SK-N-SH (cell line): ENCODE results near the gene UPP2. TPM values are rescaled to one million over a fixed set of nuclear protein-coding genes. Genes with fewer than 3 reads are reported as not detected.

Source experiments
- CTCF ChIA-PET: fragments of 300-600, 350-600 bp; formaldehyde crosslinking; extraction: SDS; loops from one replicate; lab custom pipeline; 2021; lab: Yijun Ruan, JAX
- POLR2A ChIA-PET: fragments of 350-600 bp; sonication (Branson Sonifier 250); formaldehyde crosslinking; extraction: SDS; loops from one replicate; lab custom pipeline; 2020; ENCODE audit warnings: antibody characterized with exemption, inconsistent platforms; lab: Yijun Ruan, JAX
- DNase-seq: peaks from one replicate; pipeline ENCODE4 v3.0.0; 2012
- H2AFZ ChIP-seq: fragments of 200-600 bp; sonication (generic); 2 replicates; pipeline ENCODE4 v1.8.1; 2016; ENCODE audit warnings: antibody characterized with exemption, mild to moderate bottlenecking, low read depth
- H3F3A ChIP-seq: fragments of 200-600 bp; sonication (generic); replicated peaks from 2 replicates; pipeline ENCODE3; 2016; ENCODE audit warnings: antibody characterized with exemption, mild to moderate bottlenecking; ENCODE audit not compliant: insufficient read depth
- H3K27ac ChIP-seq, 2 experiments: fragments of 200-500 bp in 1 of 2; fragments of 200-600 bp in 1 of 2; sonication (Bioruptor generic) in 1 of 2; sonication (generic), shearing (Covaris generic) in 1 of 2; 2 replicates each; pipeline versions ENCODE4 v1.5.1 to v1.6.1; 2014 to 2016; ENCODE audit warnings: low read depth in 2 of 2, inconsistent platforms in 1 of 2, low read length in 1 of 2, mild to moderate bottlenecking in 1 of 2, mixed read lengths in 1 of 2
- H3K27me3 ChIP-seq: fragments of 200-600 bp; sonication (generic), shearing (Covaris generic); 2 replicates; pipeline ENCODE4 v1.6.1; 2016; ENCODE audit warnings: mixed run types; ENCODE audit not compliant: insufficient read depth
- H3K36me3 ChIP-seq, 2 experiments: fragments of 200-500 bp in 1 of 2; fragments of 200-600 bp in 1 of 2; sonication (Bioruptor generic) in 1 of 2; sonication (generic) in 1 of 2; replicated peaks in 1 of 2; 2 replicates each; pipeline versions ENCODE3 to v1.5.1; 2014 to 2016; ENCODE audit warnings: low read length in 1 of 2, mild to moderate bottlenecking in 1 of 2; ENCODE audit not compliant: insufficient read depth in 2 of 2, control insufficient read depth in 1 of 2
- H3K4me1 ChIP-seq, 2 experiments: fragments of 200-500 bp in 1 of 2; fragments of 200-600 bp in 1 of 2; sonication (Bioruptor generic) in 1 of 2; sonication (generic), shearing (Covaris generic) in 1 of 2; 2 replicates each; pipeline versions ENCODE4 v1.5.1 to v1.6.1; 2014 to 2016; ENCODE audit warnings: low read depth in 1 of 2, low read length in 1 of 2, mixed run types in 1 of 2; ENCODE audit not compliant: insufficient read depth in 2 of 2, control insufficient read depth in 1 of 2
- H3K4me2 ChIP-seq: fragments of 200-600 bp; sonication (generic), shearing (Covaris generic); 2 replicates; pipeline ENCODE4 v1.6.1; 2017; ENCODE audit warnings: mixed run types
- H3K4me3 ChIP-seq, 2 experiments: fragments of 200-500 bp in 1 of 2; fragments of 200-600 bp in 1 of 2; sonication (Bioruptor generic) in 1 of 2; sonication (generic), shearing (Covaris generic) in 1 of 2; 2 replicates each; pipeline versions ENCODE4 v1.5.1 to v1.8.1; 2014 to 2016; ENCODE audit warnings: low read depth in 2 of 2, inconsistent platforms in 1 of 2, low read length in 1 of 2, mild to moderate bottlenecking in 1 of 2, mixed read lengths in 1 of 2, moderate library complexity in 1 of 2
- H3K79me2 ChIP-seq: fragments of 200-600 bp; sonication (generic); 2 replicates; pipeline ENCODE4 v1.8.1; 2017; ENCODE audit warnings: mild to moderate bottlenecking; ENCODE audit not compliant: insufficient read depth
- H3K9ac ChIP-seq: fragments of 200-600 bp; sonication (generic); 2 replicates; pipeline ENCODE4 v1.6.1; 2017; ENCODE audit warnings: mixed run types
- H3K9me2 ChIP-seq: fragments of 200-600 bp; sonication (generic); 2 replicates; pipeline ENCODE4 v1.6.1; 2017; ENCODE audit warnings: mixed run types
- H3K9me3 ChIP-seq: fragments of 200-600 bp; sonication (generic); 2 replicates; pipeline ENCODE4 v1.6.1; 2017; ENCODE audit warnings: mixed run types, mild to moderate bottlenecking, moderate library complexity
- H4K20me1 ChIP-seq: fragments of 200-600 bp; sonication (generic); 2 replicates; pipeline ENCODE4 v1.6.1; 2017; ENCODE audit warnings: mild to moderate bottlenecking, mixed run types; ENCODE audit not compliant: insufficient read depth
- ELF1 ChIP-seq: IDR thresholded peaks from 2 replicates; pipeline ENCODE4 v1.4.0; 2012
- EZH2phosphoT487 ChIP-seq: fragments of 200-600 bp; sonication (generic); IDR thresholded peaks from 2 replicates; pipeline ENCODE4 v1.6.1; 2017; ENCODE audit warnings: low read depth, mixed run types, mild to moderate bottlenecking, antibody characterized with exemption, moderate library complexity, borderline replicate concordance
- GABPA ChIP-seq: IDR thresholded peaks from 2 replicates; pipeline ENCODE4 v1.4.0; 2012; ENCODE audit warnings: low read depth, mild to moderate bottlenecking
- MAX ChIP-seq: IDR thresholded peaks from 2 replicates; pipeline ENCODE4 v1.4.0; 2012; ENCODE audit warnings: low read depth
- RXRA ChIP-seq: IDR thresholded peaks from 2 replicates; pipeline ENCODE4 v1.4.0; 2012; ENCODE audit warnings: low read depth, mild to moderate bottlenecking, borderline replicate concordance
- YY1 ChIP-seq: IDR thresholded peaks from 2 replicates; pipeline ENCODE4 v1.4.0; 2012; ENCODE audit warnings: low read depth, mild to moderate bottlenecking
- WGBS: methylation state at CpG from one replicate; pipeline ENCODE4 v1.1.6; 2017; ENCODE audit warnings: low lambda C conversion rate; 5-methylcytosine and 5-hydroxymethylcytosine counted together
- polyA plus RNA-seq, 3 experiments: library from polyadenylated mRNA; depleted of rRNA; stranded (reverse); fragments of >200 nt; gene quantifications; 2 replicates each; pipeline ENCODE4 v1.2.3, GENCODE V29; 2012
- TF ChIP-seq, protein P1 (sequence below): IDR thresholded peaks from 2 replicates; pipeline ENCODE4 v1.4.0; 2012; ENCODE audit warnings: low read depth, borderline replicate concordance
- TF ChIP-seq, protein P2 (sequence below): IDR thresholded peaks from 2 replicates; pipeline ENCODE4 v1.4.0; 2012; ENCODE audit warnings: low read depth, borderline replicate concordance

Gene UPP2
- polyA plus RNA-seq, 1 of the 3 experiments (the other 2 are of a cell fraction), result not detected

DNA sequence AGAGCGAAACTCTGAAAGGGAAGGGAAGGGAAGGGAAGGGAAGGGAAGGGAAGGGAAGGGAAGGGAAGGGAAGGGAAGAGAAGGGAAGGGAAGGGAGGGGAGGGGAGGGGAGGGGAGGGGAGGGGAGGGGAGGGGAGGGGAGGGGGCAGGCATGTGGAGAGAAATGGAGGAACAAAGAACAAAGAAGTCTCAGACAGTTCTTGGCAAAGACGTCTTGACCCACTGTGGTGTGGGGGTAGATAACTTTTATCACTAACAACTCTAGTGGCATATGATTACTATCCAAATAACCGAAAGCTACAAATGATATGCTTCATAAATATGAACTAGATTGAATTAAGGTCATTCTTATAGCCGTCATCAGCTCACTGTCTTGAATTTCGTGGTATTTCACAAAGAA lies 3.2 kb downstream of the UPP2 start:
- WGBS, result 52% methylated on average over 5 of the region's 5 CpGs
- TF ChIP-seq RXRA (no peak), ELF1 (no peak)
- TF ChIP-seq, protein P1, sequence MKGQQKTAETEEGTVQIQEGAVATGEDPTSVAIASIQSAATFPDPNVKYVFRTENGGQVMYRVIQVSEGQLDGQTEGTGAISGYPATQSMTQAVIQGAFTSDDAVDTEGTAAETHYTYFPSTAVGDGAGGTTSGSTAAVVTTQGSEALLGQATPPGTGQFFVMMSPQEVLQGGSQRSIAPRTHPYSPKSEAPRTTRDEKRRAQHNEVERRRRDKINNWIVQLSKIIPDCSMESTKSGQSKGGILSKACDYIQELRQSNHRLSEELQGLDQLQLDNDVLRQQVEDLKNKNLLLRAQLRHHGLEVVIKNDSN, result no peak

GRCh38 chr2:158112992-158113391 lies 11.3 kb downstream of the UPP2 start:
- no peak for DNase-seq
- no peak overlapping the region for H3K27ac ChIP-seq
- H2AFZ ChIP-seq, result no peak overlapping the region
- no peaks in the 10 kb centered on the region for H3K27me3 ChIP-seq
- ChIA-PET CTCF (interaction anchor here (1.0 kb wide), 1 partner anchor 10 kb away, joined by 3 read pairs; no protein-coding TSS in a partner anchor), POLR2A (no interaction called here)
- no peaks in the 10 kb centered on the region for H4K20me1 ChIP-seq
- H3K4me3 ChIP-seq, result no peak overlapping the region
- WGBS, result 44% methylated on average over 4 of the region's 4 CpGs
- H3K9ac ChIP-seq, result no peak overlapping the region
- H3K9me2 ChIP-seq, result no peaks in the 10 kb centered on the region
- H3K36me3 ChIP-seq, result no peaks in the 10 kb centered on the region
- H3K4me2 ChIP-seq, result no peak overlapping the region
- H3K79me2 ChIP-seq, result no peaks in the 10 kb centered on the region
- H3K9me3 ChIP-seq, result no peaks in the 10 kb centered on the region
- H3F3A ChIP-seq, result no peaks in the 10 kb centered on the region
- no peak for TF ChIP-seq EZH2phosphoT487
- TF ChIP-seq MAX, result no peak
- TF ChIP-seq YY1, result no peak
- TF ChIP-seq, protein P2, sequence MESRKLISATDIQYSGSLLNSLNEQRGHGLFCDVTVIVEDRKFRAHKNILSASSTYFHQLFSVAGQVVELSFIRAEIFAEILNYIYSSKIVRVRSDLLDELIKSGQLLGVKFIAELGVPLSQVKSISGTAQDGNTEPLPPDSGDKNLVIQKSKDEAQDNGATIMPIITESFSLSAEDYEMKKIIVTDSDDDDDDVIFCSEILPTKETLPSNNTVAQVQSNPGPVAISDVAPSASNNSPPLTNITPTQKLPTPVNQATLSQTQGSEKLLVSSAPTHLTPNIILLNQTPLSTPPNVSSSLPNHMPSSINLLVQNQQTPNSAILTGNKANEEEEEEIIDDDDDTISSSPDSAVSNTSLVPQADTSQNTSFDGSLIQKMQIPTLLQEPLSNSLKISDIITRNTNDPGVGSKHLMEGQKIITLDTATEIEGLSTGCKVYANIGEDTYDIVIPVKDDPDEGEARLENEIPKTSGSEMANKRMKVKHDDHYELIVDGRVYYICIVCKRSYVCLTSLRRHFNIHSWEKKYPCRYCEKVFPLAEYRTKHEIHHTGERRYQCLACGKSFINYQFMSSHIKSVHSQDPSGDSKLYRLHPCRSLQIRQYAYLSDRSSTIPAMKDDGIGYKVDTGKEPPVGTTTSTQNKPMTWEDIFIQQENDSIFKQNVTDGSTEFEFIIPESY, result no peak
- TF ChIP-seq RXRA, result no peak
- TF ChIP-seq GABPA, result no peak
- no peaks in the 10 kb centered on the region for H3K4me1 ChIP-seq

More for the DNA sequence above, 3.2 kb downstream of the UPP2 start:
- H3K9ac ChIP-seq, result no peak overlapping the region
- no peak overlapping the region for H3K4me3 ChIP-seq
- POLR2A ChIA-PET, result no interaction called here
- no peak overlapping the region for H3K4me2 ChIP-seq
- H2AFZ ChIP-seq, result no peak overlapping the region
- H4K20me1 ChIP-seq, result no peaks in the 10 kb centered on the region
- no peaks in the 10 kb centered on the region for H3K4me1 ChIP-seq
- no peaks in the 10 kb centered on the region for H3K9me3 ChIP-seq
- no peak for DNase-seq
- H3K79me2 ChIP-seq, result no peaks in the 10 kb centered on the region
- H3F3A ChIP-seq, result no peaks in the 10 kb centered on the region
- no peaks in the 10 kb centered on the region for H3K27me3 ChIP-seq
- H3K36me3 ChIP-seq, result no peaks in the 10 kb centered on the region
- CTCF ChIA-PET, result interaction anchor here (1.1 kb wide), 1 partner anchor 14 kb away, joined by 3 read pairs; no protein-coding TSS in a partner anchor
- H3K9me2 ChIP-seq, result no peaks in the 10 kb centered on the region
- H3K27ac ChIP-seq, result no peak overlapping the region
